ENCODE results near the gene MDGA2.

Gene MDGA2

DNA sequence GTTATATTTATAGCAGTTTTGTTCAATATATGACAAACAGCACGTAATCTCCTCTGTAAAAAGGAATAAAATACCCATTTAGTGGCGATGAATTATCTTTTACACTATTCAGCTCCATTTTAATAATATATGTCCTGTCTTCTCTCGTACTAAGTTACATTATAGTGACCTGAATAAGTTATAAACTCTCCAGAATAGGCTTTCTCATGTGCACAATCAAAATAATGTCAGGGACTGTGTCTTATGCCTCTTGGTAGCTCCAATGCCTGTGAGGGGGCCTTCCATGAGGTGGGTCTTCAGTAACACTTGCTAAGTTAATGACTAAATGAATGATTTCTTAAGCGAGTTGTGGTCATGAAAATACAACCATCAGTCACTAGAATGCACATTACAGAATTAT lies 150.9 kb downstream of the MDGA2 start:
- in situ Hi-C loops (cut with HindIII; ENCODE audit: low sequenced_read_pairs), result no loop called here
- H3K4me3 ChIP-seq (ENCODE audit: low read depth, low read length), result no peak overlapping the region
- DNase-seq (ENCODE audit: low read depth), result no peak
- TF ChIP-seq, protein P1, sequence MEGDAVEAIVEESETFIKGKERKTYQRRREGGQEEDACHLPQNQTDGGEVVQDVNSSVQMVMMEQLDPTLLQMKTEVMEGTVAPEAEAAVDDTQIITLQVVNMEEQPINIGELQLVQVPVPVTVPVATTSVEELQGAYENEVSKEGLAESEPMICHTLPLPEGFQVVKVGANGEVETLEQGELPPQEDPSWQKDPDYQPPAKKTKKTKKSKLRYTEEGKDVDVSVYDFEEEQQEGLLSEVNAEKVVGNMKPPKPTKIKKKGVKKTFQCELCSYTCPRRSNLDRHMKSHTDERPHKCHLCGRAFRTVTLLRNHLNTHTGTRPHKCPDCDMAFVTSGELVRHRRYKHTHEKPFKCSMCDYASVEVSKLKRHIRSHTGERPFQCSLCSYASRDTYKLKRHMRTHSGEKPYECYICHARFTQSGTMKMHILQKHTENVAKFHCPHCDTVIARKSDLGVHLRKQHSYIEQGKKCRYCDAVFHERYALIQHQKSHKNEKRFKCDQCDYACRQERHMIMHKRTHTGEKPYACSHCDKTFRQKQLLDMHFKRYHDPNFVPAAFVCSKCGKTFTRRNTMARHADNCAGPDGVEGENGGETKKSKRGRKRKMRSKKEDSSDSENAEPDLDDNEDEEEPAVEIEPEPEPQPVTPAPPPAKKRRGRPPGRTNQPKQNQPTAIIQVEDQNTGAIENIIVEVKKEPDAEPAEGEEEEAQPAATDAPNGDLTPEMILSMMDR (IDR thresholded peaks at IDR 0.05; ENCODE audit: low read depth, low read length, missing control alignments), result no peak

DNA sequence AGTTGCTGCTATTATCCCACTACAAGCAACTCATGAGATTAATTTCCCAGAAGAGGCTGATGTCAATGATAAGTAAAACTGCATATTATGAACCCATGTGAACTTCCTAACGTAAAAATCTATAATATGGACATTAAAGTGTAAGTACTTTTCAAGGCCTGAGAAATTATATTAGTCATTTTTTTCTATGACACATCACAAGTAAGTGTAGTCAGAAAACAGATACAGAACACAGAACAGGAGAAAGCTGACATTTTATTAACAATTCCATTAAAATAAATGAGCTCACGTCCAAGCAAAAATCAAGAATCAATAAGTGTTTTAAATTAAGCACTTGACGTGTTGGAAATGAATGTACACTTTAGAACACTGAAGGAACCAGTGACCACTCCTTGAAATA lies 155.0 kb downstream of the MDGA2 start:
- no peak overlapping the region for H3K4me3 ChIP-seq (ENCODE audit: low read depth, low read length)
- in situ Hi-C loops (cut with HindIII; ENCODE audit: low sequenced_read_pairs), result no loop called here
- TF ChIP-seq, protein P1 (IDR thresholded peaks at IDR 0.05; ENCODE audit: low read depth, low read length, missing control alignments), result no peak
- DNase-seq (ENCODE audit: low read depth), result no peak

GRCh38 chr14:47511829-47512228 lies 163.6 kb downstream of the MDGA2 start:
- in situ Hi-C loops (cut with HindIII; ENCODE audit: low sequenced_read_pairs), result no loop called here
- TF ChIP-seq, protein P1 (IDR thresholded peaks at IDR 0.05; ENCODE audit: low read depth, low read length, missing control alignments), result no peak
- no peak overlapping the region for H3K4me3 ChIP-seq (ENCODE audit: low read depth, low read length)
- DNase-seq (ENCODE audit: low read depth), result no peak

DNA sequence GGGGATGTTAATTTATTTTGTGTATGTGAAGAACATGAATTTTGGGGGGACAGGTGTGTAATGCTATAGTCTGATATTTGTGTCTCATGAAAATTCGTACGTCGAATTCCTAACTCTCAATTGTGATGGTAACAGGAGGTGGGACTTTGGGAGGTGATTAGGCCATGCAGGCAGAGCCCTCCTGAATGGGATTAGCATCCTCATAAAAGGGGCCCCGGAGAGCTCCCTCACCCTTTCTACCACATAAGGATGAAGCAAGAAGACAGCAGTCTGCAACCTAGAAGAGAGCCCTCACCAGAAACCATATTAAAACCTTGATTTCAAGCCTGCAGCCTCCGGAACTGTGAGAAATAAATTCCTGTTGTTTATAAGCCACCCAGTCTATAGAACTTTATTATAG lies 165.4 kb downstream of the MDGA2 start:
- DNase-seq (ENCODE audit: low read depth), result no peak
- TF ChIP-seq, protein P1 (IDR thresholded peaks at IDR 0.05; ENCODE audit: low read depth, low read length, missing control alignments), result no peak
- no peak overlapping the region for H3K4me3 ChIP-seq (ENCODE audit: low read depth, low read length)
- in situ Hi-C loops (cut with HindIII; ENCODE audit: low sequenced_read_pairs), result no loop called here

DNA sequence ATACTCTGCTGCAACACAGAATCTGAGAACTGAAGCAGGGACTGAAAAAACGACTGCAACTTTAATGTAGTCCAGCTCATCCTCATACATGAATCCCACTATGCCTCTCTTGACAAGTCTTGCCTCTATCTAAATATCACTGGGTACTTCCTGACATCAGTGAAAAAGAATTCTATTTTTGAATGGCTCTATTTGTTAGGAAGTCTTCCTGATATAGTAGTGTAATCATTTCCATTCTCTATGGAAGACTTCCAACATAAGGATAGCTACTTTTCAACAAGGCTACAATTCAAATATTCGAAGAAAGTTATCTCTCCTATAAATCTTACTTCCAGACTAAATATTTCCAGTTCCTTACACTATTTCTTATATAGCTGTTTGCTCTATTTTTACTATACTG lies 167.5 kb downstream of the MDGA2 start:
- DNase-seq (ENCODE audit: low read depth), result no peak
- TF ChIP-seq, protein P1 (IDR thresholded peaks at IDR 0.05; ENCODE audit: low read depth, low read length, missing control alignments), result no peak
- in situ Hi-C loops (cut with HindIII; ENCODE audit: low sequenced_read_pairs), result no loop called here
- H3K4me3 ChIP-seq (ENCODE audit: low read depth, low read length), result no peak overlapping the region

DNA sequence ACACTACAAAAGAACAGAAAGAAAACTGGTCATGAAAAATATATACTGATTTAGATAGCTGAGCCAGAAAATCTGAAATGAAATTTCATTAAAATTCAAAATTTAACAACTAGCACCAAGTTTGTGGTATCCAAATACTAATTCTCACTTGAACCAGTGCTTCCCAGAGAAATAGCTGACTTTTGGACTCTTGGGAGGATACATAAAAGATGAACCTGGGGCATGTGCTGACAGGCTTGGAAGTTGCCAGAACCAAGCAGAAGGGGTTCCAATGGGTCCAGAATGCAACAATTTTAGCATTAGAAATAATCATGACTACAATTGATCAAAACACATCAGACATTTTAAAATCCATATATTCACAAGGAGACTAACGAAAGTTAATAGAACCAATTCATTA lies 175.0 kb downstream of the MDGA2 start:
- H3K4me3 ChIP-seq (ENCODE audit: low read depth, low read length), result no peak overlapping the region
- in situ Hi-C loops (cut with HindIII; ENCODE audit: low sequenced_read_pairs), result no loop called here

More for the DNA sequence above, 175.0 kb downstream of the MDGA2 start:
- DNase-seq (ENCODE audit: low read depth), result no peak
- TF ChIP-seq, protein P1 (IDR thresholded peaks at IDR 0.05; ENCODE audit: low read depth, low read length, missing control alignments), result no peak
